Limb (tissue), 2 donors: ENCODE results near the gene STEAP1B.
A peak's percentile ranks its signal among the peaks of the same experiment; 100 is the strongest.
"Not testable (repeated sequence)": the region's sequence is repeated elsewhere in the genome, so short reads cannot be mapped to it uniquely, and the experiment has no call there.

ENCODE experiments used
- DNase-seq, 2 donors: peaks; one replicate each; pipeline ENCODE4 v3.0.0-alpha.2; 2016; ENCODE audit errors: extremely low spot score in 2 of 2

The STEAP1B gene

GRCh38 chr7:22433165-22433700, 66.8 kb downstream of the STEAP1B start:
- not testable (repeated sequence) for DNase-seq

GRCh38 chr7:22432203-22432718, 67.7 kb downstream of the STEAP1B start:
- no peak for DNase-seq

GRCh38 chr7:22430457-22430856, 69.5 kb downstream of the STEAP1B start:
- no peak for DNase-seq

GRCh38 chr7:22429386-22429785, 70.6 kb downstream of the STEAP1B start:
- DNase-seq = no peak

GRCh38 chr7:22427855-22428254, 72.1 kb downstream of the STEAP1B start:
- DNase-seq = no peak

- DNase-seq = no peak
Measured at GRCh38 chr7:22427104-22427503, 72.9 kb downstream of the STEAP1B start.

- no peak for DNase-seq
Measured at GRCh38 chr7:22426463-22427094, 73.4 kb downstream of the STEAP1B start.

GRCh38 chr7:22425361-22425760, 74.6 kb downstream of the STEAP1B start:
- DNase-seq = no peak

GRCh38 chr7:22422831-22423615, 77.0 kb downstream of the STEAP1B start:
- DNase-seq = no peak

GRCh38 chr7:22420973-22421635, 78.9 kb downstream of the STEAP1B start:
- peak in 1 of 2 donors; percentile 6 for DNase-seq

- no peak for DNase-seq
Measured at GRCh38 chr7:22420008-22420407, 80.0 kb downstream of the STEAP1B start.

GRCh38 chr7:22419488-22419887, 80.5 kb downstream of the STEAP1B start:
- peak in 1 of 2 donors; percentile 8 for DNase-seq

GRCh38 chr7:22418251-22419046, 81.5 kb downstream of the STEAP1B start:
- DNase-seq = peak in 1 of 2 donors; percentile 12

GRCh38 chr7:22417841-22418240, 82.1 kb downstream of the STEAP1B start:
- DNase-seq = no peak

GRCh38 chr7:22417349-22417748, 82.6 kb downstream of the STEAP1B start:
- peak in 1 of 2 donors; percentile 6 for DNase-seq

- peak in 1 of 2 donors; percentile 17 for DNase-seq
Measured at GRCh38 chr7:22414424-22414823, 85.6 kb downstream of the STEAP1B start.

- DNase-seq = no peak
Measured at GRCh38 chr7:22413211-22413610, 86.8 kb downstream of the STEAP1B start.

- DNase-seq = no peak
Measured at GRCh38 chr7:22411977-22412693, 87.9 kb downstream of the STEAP1B start.

- no peak for DNase-seq
Measured at GRCh38 chr7:22406715-22407114, 93.3 kb downstream of the STEAP1B start.

GRCh38 chr7:22404421-22405023, 95.5 kb downstream of the STEAP1B start:
- no peak for DNase-seq
